Measurements from ENCODE around the gene DIPK1C.

DNA sequence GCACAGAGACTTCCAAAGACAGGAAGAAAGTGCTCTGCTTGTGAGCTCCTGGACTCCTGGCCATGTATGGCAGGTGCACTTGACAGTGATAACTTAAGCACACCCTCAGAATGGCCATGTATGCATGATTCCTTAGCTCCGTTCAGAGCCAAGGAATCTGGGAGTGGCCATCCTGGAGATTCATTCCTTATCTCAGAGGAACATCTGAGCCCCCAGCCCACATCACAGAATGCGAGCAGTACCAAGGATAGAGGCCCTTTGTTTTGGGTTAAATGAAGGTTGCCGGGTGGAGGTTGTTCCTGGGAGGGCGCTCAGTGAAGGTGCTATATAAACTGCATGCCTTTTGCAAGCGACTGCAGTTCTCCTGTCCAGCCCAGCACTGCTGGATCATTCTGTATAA, 26.9 kb downstream of the DIPK1C start:
- TF ChIP-seq RORB (CRISPR knock-in tag; IDR thresholded peaks at IDR 0.05), result no peak
- TF ChIP-seq, protein P1, sequence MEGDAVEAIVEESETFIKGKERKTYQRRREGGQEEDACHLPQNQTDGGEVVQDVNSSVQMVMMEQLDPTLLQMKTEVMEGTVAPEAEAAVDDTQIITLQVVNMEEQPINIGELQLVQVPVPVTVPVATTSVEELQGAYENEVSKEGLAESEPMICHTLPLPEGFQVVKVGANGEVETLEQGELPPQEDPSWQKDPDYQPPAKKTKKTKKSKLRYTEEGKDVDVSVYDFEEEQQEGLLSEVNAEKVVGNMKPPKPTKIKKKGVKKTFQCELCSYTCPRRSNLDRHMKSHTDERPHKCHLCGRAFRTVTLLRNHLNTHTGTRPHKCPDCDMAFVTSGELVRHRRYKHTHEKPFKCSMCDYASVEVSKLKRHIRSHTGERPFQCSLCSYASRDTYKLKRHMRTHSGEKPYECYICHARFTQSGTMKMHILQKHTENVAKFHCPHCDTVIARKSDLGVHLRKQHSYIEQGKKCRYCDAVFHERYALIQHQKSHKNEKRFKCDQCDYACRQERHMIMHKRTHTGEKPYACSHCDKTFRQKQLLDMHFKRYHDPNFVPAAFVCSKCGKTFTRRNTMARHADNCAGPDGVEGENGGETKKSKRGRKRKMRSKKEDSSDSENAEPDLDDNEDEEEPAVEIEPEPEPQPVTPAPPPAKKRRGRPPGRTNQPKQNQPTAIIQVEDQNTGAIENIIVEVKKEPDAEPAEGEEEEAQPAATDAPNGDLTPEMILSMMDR (IDR thresholded peaks at IDR 0.05), result no peak
- TF ChIP-seq, protein P2, sequence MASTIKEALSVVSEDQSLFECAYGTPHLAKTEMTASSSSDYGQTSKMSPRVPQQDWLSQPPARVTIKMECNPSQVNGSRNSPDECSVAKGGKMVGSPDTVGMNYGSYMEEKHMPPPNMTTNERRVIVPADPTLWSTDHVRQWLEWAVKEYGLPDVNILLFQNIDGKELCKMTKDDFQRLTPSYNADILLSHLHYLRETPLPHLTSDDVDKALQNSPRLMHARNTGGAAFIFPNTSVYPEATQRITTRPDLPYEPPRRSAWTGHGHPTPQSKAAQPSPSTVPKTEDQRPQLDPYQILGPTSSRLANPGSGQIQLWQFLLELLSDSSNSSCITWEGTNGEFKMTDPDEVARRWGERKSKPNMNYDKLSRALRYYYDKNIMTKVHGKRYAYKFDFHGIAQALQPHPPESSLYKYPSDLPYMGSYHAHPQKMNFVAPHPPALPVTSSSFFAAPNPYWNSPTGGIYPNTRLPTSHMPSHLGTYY (CRISPR knock-in tag; IDR thresholded peaks at IDR 0.05), result no peak
- TF ChIP-seq, protein P3, sequence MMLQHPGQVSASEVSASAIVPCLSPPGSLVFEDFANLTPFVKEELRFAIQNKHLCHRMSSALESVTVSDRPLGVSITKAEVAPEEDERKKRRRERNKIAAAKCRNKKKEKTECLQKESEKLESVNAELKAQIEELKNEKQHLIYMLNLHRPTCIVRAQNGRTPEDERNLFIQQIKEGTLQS (CRISPR knock-in tag; conservative IDR thresholded peaks at IDR 0.05), result no peak
- TF ChIP-seq NFATC4 (CRISPR knock-in tag; IDR thresholded peaks at IDR 0.05), result no peak
- TF ChIP-seq, protein P4, sequence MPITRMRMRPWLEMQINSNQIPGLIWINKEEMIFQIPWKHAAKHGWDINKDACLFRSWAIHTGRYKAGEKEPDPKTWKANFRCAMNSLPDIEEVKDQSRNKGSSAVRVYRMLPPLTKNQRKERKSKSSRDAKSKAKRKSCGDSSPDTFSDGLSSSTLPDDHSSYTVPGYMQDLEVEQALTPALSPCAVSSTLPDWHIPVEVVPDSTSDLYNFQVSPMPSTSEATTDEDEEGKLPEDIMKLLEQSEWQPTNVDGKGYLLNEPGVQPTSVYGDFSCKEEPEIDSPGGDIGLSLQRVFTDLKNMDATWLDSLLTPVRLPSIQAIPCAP (CRISPR knock-in tag; IDR thresholded peaks at IDR 0.05), result no peak
- no peak for TF ChIP-seq JUN (CRISPR knock-in tag; IDR thresholded peaks at IDR 0.05)
- no peak for TF ChIP-seq CREM (CRISPR knock-in tag; IDR thresholded peaks at IDR 0.05)
- TF ChIP-seq, protein P5, sequence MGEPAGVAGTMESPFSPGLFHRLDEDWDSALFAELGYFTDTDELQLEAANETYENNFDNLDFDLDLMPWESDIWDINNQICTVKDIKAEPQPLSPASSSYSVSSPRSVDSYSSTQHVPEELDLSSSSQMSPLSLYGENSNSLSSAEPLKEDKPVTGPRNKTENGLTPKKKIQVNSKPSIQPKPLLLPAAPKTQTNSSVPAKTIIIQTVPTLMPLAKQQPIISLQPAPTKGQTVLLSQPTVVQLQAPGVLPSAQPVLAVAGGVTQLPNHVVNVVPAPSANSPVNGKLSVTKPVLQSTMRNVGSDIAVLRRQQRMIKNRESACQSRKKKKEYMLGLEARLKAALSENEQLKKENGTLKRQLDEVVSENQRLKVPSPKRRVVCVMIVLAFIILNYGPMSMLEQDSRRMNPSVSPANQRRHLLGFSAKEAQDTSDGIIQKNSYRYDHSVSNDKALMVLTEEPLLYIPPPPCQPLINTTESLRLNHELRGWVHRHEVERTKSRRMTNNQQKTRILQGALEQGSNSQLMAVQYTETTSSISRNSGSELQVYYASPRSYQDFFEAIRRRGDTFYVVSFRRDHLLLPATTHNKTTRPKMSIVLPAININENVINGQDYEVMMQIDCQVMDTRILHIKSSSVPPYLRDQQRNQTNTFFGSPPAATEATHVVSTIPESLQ (CRISPR knock-in tag; IDR thresholded peaks at IDR 0.05), result no peak
- TF ChIP-seq, protein P6, sequence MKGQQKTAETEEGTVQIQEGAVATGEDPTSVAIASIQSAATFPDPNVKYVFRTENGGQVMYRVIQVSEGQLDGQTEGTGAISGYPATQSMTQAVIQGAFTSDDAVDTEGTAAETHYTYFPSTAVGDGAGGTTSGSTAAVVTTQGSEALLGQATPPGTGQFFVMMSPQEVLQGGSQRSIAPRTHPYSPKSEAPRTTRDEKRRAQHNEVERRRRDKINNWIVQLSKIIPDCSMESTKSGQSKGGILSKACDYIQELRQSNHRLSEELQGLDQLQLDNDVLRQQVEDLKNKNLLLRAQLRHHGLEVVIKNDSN (CRISPR knock-in tag; IDR thresholded peaks at IDR 0.05), result no peak
- TF ChIP-seq, protein P7, sequence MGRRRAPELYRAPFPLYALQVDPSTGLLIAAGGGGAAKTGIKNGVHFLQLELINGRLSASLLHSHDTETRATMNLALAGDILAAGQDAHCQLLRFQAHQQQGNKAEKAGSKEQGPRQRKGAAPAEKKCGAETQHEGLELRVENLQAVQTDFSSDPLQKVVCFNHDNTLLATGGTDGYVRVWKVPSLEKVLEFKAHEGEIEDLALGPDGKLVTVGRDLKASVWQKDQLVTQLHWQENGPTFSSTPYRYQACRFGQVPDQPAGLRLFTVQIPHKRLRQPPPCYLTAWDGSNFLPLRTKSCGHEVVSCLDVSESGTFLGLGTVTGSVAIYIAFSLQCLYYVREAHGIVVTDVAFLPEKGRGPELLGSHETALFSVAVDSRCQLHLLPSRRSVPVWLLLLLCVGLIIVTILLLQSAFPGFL (CRISPR knock-in tag; IDR thresholded peaks at IDR 0.05; ENCODE audit: borderline replicate concordance), result no peak
- TF ChIP-seq, protein P8, sequence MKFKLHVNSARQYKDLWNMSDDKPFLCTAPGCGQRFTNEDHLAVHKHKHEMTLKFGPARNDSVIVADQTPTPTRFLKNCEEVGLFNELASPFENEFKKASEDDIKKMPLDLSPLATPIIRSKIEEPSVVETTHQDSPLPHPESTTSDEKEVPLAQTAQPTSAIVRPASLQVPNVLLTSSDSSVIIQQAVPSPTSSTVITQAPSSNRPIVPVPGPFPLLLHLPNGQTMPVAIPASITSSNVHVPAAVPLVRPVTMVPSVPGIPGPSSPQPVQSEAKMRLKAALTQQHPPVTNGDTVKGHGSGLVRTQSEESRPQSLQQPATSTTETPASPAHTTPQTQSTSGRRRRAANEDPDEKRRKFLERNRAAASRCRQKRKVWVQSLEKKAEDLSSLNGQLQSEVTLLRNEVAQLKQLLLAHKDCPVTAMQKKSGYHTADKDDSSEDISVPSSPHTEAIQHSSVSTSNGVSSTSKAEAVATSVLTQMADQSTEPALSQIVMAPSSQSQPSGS (CRISPR knock-in tag; IDR thresholded peaks at IDR 0.05; ENCODE audit: borderline replicate concordance, low read depth), result no peak
- TF ChIP-seq CREB1 (CRISPR knock-in tag; IDR thresholded peaks at IDR 0.05), result no peak
- no peak for TF ChIP-seq TEAD4 (CRISPR knock-in tag; IDR thresholded peaks at IDR 0.05)
